ENCODE data around the gene ABLIM2. TPM values are rescaled to one million over a fixed set of nuclear protein-coding genes. Genes with fewer than 3 reads are reported as not detected.

Gene ABLIM2
- total and polyA plus RNA-seq, 3 donors from 2014 or later = 5.2 to 7.5 (median 6.9) TPM

DNA sequence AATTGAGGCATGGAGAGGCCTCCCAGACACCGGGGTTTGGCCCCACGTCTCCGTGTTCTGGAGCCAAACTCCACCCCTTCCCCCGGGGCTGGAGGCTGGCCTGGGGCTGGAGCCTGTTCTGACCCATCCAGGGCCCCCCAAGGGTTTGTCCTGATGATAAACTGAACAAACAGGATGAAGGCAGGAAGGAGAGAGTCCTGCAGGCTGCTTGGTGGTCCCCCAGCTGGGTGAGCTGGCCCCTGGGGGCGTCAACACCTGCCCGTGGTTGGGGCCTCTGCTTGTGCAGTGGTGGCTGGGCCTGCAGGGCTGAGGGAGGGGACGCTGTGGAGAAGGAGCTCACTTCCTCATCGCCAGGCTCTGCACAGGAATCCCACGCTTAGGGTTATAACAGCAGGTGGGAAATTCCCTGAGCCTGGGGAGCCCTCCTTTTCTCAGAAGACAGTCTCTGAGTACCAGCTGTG is 42.7 kb upstream of the ABLIM2 start:
- DNase-seq = peak; percentile 34
- Histone ChIP-seq H3K36me3 (ENCODE audit: low read depth, missing control alignments) (no peaks in the 10 kb centered on the region), H3K27ac (peak overlapping the region; percentile 73), H3K4me1 (peaks cover 23% of the 10 kb centered on the region), H3K9me3 (no peaks in the 10 kb centered on the region), H3K27me3 (no peaks in the 10 kb centered on the region), H3K4me3 (peak overlapping the region in 1 of 2 donors; percentile 18)
- WGBS, 2 donors = 51 to 67% methylated on average over 1 to 9 of the region's 9 CpGs
- TF ChIP-seq POLR2A (IDR thresholded peaks at IDR 0.05) = no peak
- TF ChIP-seq, protein P1, sequence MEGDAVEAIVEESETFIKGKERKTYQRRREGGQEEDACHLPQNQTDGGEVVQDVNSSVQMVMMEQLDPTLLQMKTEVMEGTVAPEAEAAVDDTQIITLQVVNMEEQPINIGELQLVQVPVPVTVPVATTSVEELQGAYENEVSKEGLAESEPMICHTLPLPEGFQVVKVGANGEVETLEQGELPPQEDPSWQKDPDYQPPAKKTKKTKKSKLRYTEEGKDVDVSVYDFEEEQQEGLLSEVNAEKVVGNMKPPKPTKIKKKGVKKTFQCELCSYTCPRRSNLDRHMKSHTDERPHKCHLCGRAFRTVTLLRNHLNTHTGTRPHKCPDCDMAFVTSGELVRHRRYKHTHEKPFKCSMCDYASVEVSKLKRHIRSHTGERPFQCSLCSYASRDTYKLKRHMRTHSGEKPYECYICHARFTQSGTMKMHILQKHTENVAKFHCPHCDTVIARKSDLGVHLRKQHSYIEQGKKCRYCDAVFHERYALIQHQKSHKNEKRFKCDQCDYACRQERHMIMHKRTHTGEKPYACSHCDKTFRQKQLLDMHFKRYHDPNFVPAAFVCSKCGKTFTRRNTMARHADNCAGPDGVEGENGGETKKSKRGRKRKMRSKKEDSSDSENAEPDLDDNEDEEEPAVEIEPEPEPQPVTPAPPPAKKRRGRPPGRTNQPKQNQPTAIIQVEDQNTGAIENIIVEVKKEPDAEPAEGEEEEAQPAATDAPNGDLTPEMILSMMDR (IDR thresholded peaks at IDR 0.05) = no peak
- intact Hi-C loops (cut with DNase I; ENCODE audit: low total_unique reads) = no loop called here

DNA sequence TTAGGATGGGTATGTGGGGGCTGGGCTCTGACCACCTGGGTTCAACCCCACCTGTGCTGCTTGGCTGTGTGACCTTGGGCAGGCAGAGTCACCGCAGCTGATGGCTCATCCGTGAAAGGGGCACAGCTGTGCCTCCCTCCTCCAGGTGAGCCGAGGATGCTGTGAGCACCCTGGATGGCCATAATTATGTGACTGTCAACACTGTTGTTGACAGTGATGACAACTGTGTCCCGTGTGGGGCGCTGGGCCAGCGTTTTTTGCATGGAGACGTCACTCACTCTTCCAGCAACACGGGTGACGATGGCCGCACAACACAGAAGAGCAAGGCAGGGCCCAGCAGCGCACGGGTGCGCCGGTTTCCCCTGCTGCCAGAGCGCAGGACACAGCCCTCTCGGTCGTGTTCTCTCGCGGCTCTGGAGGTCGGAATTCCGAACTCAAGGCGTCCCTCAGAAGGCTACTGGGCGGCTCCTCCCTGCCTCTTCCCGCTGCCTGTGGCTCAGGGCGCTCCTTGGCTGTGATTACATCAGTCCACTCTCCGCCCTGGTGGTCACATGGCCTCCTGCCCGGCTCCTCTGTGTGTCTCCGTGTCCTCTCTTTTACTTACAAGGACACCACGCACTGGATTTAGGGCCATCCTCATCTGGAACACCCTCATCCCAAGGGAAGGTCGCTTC is 41.8 kb upstream of the ABLIM2 start:
- no peaks in the 10 kb centered on the region for H3K27me3 ChIP-seq
- TF ChIP-seq, protein P1 (IDR thresholded peaks at IDR 0.05) = no peak
- TF ChIP-seq POLR2A (IDR thresholded peaks at IDR 0.05) = no peak
- H3K36me3 ChIP-seq (ENCODE audit: low read depth, missing control alignments) = no peaks in the 10 kb centered on the region
- no peaks in the 10 kb centered on the region for H3K9me3 ChIP-seq
- DNase-seq = peak; percentile 75
- H3K27ac ChIP-seq = peak overlapping the region; percentile 73
- peak overlapping the region in 1 of 2 donors; percentile 18 for H3K4me3 ChIP-seq
- intact Hi-C loops (cut with DNase I; ENCODE audit: low total_unique reads) = no loop called here
- H3K4me1 ChIP-seq = peaks cover 23% of the 10 kb centered on the region
- 51 to 56% methylated on average over 16 to 30 of the region's 30 CpGs for WGBS, 2 donors

DNA sequence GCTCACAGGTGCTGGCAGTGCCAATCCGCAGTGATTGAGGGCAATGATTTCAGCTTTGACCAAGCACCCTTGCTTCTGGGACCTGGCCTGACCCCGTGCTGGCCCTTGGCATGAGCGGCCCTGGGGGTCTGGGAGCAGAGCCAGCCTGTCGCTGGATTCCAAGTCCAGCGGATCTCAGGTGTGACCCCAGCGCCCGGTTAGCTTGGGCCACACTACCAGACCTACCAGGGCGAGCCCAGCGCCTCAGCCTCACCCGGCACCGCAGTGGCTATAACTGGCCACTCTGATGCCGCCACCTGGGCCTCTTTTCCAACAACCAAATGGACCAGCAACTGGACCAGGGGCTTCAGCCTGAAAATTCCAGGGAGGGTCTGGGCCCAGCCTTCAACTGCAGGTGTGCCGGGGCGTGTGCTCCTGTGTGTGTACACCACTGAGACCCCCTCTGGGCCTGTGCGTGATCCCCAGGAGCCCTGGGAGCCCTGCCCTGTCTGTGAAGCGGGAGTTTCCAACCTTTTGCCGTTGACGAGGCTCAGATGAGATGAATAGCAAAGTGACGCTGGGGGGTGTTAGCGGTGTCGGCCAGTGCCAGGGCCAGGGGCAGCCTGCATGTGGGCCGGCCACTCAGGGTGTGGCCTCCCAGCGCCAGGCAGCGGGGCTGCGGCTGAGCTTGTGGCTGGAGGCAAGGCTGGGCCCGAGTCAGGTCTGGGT is 41.1 kb upstream of the ABLIM2 start:
- Histone ChIP-seq H3K27ac (peak overlapping the region; percentile 73), H3K4me1 (peaks cover 23% of the 10 kb centered on the region), H3K9me3 (no peaks in the 10 kb centered on the region), H3K4me3 (peak overlapping the region; percentile 0 to 10), H3K36me3 (ENCODE audit: low read depth, missing control alignments) (no peaks in the 10 kb centered on the region), H3K27me3 (no peaks in the 10 kb centered on the region)
- WGBS, 2 donors = 74 to 100% methylated on average over 3 to 26 of the region's 26 CpGs
- intact Hi-C loops (cut with DNase I; ENCODE audit: low total_unique reads) = no loop called here
- no peak for DNase-seq
- no peak for TF ChIP-seq POLR2A (IDR thresholded peaks at IDR 0.05)
- TF ChIP-seq, protein P1 (IDR thresholded peaks at IDR 0.05) = no peak

DNA sequence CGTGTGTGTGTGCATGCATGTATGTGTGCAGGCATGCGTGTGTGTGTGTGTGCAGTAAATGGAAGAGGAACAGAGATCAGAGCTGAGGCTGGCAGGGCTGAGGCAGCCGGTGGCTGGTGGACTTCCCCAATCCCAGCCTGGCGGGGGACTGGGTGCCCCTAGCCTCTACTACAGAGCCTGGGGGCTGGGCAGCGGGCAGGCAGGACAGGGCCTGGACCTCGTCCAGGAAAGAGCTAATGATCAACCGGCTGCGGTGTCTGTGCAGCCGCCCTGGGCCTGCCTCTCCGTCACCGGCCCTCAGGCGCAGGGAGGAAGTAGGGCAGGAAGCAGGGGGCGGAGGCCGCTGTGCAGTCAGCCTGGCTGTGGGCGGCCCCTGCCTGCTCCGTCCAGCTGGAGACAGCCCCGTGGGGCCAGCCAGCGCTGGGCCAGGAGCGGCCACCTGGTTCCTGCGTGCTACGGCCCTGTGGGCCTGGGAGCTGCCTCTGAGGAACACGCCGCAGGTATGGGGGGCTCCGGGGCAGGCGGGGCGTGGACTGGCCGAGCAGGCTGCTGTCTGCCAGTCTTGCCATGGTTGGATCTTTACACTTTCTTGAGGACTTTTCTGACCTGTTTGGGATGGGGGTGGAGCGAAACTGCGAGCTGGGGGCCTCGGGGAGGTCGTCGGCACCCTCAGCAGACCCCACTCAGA is 40.4 kb upstream of the ABLIM2 start, which contains the start of gene SH3TC1:
TSS of gene SH3TC1 (plus strand) at position 385 of the 688 bp plus-strand sequence. CDS start 5,905 bp downstream, outside the sequence.
- intact Hi-C loops (cut with DNase I; ENCODE audit: low total_unique reads) = no loop called here

More for the DNA sequence above, 40.4 kb upstream of the ABLIM2 start, which contains the start of gene SH3TC1:
- no peaks in the 10 kb centered on the region for H3K27me3 ChIP-seq
- H3K9me3 ChIP-seq = no peaks in the 10 kb centered on the region
- peak; percentile 83 for DNase-seq
- peaks cover 23% of the 10 kb centered on the region for H3K4me1 ChIP-seq
- no peaks in the 10 kb centered on the region for H3K36me3 ChIP-seq (ENCODE audit: low read depth, missing control alignments)
- TF ChIP-seq, protein P1 (IDR thresholded peaks at IDR 0.05) = no peak
- TF ChIP-seq POLR2A (IDR thresholded peaks at IDR 0.05) = no peak
- 39 to 49% methylated on average over 4 to 32 of the region's 32 CpGs for WGBS, 2 donors
- H3K4me3 ChIP-seq = peak within 1 kb of the TSS; percentile 0 to 10
- H3K27ac ChIP-seq = peak within 1 kb of the TSS; percentile 73
